H7 (cell line): Measurements from ENCODE around the gene ATXN7L3. TPM values are rescaled to one million over a fixed set of nuclear protein-coding genes. Genes with fewer than 3 reads are reported as not detected.
"Not testable (repeated sequence)": the region's sequence is repeated elsewhere in the genome, so short reads cannot be mapped to it uniquely, and the experiment has no call there.

Experiments
- DNase-seq: peaks from one replicate; pipeline ENCODE4 v3.0.0; 2012
- H3K27me3 ChIP-seq: 2 replicates; pipeline ENCODE4 v1.6.0; 2011; ENCODE audit warnings: mild to moderate bottlenecking, low read length; ENCODE audit not compliant: control insufficient read depth, insufficient read depth
- H3K36me3 ChIP-seq: replicated peaks from 2 replicates; pipeline ENCODE4 v1.5.1; 2011; ENCODE audit warnings: low read length; ENCODE audit not compliant: control insufficient read depth, insufficient read depth
- H3K4me3 ChIP-seq: 2 replicates; pipeline ENCODE4 v1.5.1; 2011; ENCODE audit warnings: low read depth, mild to moderate bottlenecking, control low read depth, low read length, moderate library complexity; ENCODE audit not compliant: insufficient read depth
- total RNA-seq: library from RNA; depleted of rRNA; stranded (reverse); fragments of >200 nt; shearing (Covaris generic); gene quantifications from 2 replicates; pipeline ENCODE4 v1.2.3, GENCODE V29; 2014; rRNA removed

The ATXN7L3 gene
- total RNA-seq, 1 experiment from 2014 or later, result 83.4 TPM

DNA sequence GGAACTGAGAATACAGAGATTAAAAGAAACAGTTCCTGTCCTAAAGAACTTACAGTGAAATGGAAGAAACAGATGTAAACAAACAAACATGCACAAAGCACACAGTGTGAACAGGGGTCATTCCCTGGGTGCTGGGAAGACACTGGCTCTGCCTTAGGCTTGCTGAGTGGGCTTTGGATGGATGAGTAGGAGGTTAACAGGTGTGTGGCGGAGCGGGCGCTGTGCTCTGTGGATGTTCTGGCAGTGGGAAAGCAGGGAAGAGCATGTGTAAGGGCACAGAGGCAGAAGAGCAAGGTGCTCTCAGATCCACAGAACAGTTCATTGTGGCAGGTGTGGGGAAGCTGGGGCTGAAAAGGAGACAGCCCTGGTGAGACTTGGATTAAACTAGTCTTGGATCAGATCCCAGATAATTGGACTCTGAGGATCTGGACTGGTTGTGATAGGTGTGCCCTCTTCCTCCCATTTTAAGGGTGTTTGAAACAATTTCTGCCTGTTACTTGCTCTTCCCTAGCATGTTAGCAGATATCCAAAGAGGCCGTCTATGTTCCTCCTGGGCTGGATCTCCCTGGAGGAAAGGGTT, 49.8 kb downstream of the ATXN7L3 start:
- Histone ChIP-seq H3K4me3 (no peak overlapping the region), H3K36me3 (peaks cover 41% of the 10 kb centered on the region), H3K27me3 (no peaks in the 10 kb centered on the region)
- DNase-seq, result no peak

DNA sequence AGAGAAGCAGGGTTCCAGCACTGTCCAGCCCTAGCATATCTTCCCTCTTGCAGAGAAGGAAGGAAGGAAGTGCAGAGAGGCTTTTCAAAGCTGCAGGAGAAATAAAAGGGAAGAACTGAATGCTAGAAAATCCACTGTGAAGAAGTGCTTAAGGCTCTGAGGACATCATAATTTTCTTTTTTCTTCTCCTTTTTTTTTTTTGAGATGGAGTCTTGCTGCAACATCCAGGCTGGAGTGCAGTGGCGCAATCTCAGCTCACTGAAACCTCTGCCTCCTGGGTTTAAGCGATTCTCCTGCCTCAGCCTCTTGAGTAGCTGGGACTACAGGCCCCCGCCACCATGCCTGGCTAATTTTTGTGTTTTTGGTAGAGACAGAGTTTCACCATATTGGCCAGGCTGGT, 50.6 kb downstream of the ATXN7L3 start:
- H3K36me3 ChIP-seq, result peaks cover 38% of the 10 kb centered on the region
- not testable (repeated sequence) for H3K27me3 ChIP-seq, DNase-seq, H3K4me3 ChIP-seq

DNA sequence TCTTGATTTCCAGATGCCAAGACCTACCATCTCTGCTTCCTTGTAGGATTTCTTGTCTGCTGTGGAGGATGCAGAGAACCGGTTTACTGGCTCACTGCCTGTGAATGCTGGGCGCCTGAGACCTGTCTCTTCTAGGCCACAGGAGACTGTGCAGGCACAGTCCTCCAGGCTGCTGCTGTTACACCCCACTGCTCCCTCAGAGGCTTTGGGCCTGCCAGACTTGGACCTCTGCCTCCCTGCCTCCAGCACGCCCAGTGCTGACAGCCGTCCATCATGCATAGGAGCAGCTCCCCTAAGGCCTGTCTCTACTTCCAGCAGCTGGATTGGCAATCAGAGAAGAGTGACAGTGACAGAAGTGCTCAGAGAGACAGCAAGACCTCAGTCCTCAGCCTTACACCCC, 51.9 kb downstream of the ATXN7L3 start:
- Histone ChIP-seq H3K4me3 (no peak overlapping the region), H3K36me3 (peaks cover 38% of the 10 kb centered on the region), H3K27me3 (no peaks in the 10 kb centered on the region)
- no peak for DNase-seq

- Histone ChIP-seq H3K27me3 (no peaks in the 10 kb centered on the region), H3K4me3 (no peak overlapping the region), H3K36me3 (peaks cover 32% of the 10 kb centered on the region)
- no peak for DNase-seq
Observed at GRCh38 chr17:44146375-44147346, 53.0 kb downstream of the ATXN7L3 start.

DNA sequence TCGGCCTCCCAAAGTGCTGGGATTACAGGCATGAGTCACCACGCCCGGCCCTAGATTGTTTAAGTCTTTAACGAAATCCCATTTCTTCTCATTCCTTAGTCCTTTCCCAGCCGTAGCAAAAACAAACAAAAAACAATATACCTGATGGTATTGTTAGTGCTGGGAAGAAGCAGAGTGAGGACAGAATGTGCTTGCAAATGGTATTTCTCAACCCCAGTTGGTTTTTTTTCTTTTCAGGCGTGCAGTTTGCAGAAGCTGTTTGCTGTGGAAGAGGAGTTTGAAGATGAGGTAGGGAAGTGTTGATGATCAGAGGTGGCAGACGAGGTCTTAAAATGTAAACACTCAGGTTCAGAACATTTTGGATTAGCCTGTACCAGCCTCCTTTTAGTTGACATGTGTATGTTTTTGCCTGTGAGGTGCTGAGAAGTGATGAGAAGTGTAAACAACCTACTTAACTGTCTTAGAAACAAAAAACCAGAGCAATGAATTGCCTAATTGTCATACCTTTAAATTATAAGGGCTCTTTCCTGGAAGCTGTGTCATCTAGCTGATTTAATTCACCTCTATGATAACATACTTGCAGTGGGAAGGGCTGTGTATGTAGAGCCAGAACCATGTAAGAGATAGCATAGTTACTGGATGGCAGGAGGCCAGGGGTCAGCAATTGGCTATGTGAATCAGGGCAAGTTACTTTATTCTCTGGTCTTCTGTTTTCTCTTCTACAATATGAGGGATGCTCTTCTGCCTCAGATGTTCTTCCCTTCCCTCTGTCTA, 54.5 kb downstream of the ATXN7L3 start:
- no peaks in the 10 kb centered on the region for H3K27me3 ChIP-seq
- DNase-seq, result no peak
- peaks cover 31% of the 10 kb centered on the region for H3K36me3 ChIP-seq
- no peak overlapping the region for H3K4me3 ChIP-seq

DNA sequence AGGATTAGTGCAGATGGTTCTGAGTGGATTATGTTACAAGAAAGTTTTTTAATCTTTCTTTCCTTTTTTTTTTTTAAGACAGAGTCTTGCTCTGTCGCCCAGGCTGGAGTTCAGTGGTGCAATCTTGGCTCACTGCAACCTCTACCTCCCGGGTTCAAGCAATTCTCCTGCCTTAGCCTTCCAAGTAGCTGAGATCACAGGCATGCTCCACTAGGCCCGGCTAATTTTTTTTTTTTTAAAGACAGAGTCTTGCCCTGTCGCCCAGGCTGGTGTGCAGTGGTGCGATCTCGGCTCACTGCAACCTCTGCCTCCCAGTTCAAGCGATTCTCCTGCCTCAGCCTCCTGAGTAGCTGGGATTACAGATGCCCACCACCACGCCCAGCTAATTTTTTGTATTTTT, 55.8 kb downstream of the ATXN7L3 start:
- H3K36me3 ChIP-seq, result peaks cover 26% of the 10 kb centered on the region
- not testable (repeated sequence) for H3K27me3 ChIP-seq, DNase-seq, H3K4me3 ChIP-seq

Other genes with a start within 250 kb of the ATXN7L3 start
- gene PYY, start 245.9 kb downstream of the ATXN7L3 start, total RNA-seq, result 0.67 and 1.8 TPM in 2 replicates
- 5.1 and 5.9 TPM in 2 replicates for gene NAGS, start 195.3 kb downstream of the ATXN7L3 start, total RNA-seq
- 31.7 and 48.5 TPM in 2 replicates for gene TMEM101, start 184.9 kb downstream of the ATXN7L3 start, total RNA-seq
- 101 and 109 TPM in 2 replicates for gene LSM12, start 133.2 kb downstream of the ATXN7L3 start, total RNA-seq
- 94.0 and 104 TPM in 2 replicates for gene G6PC3, start 129.1 kb downstream of the ATXN7L3 start, total RNA-seq
- 72.5 and 89.0 TPM in 2 replicates for gene HDAC5, start 76.2 kb downstream of the ATXN7L3 start, total RNA-seq
- 12.9 and 15.7 TPM in 2 replicates for gene HROB, start 58.0 kb downstream of the ATXN7L3 start, total RNA-seq
- 0.17 TPM in 1 of 2 replicates, not detected in the other for gene ASB16, start 29.2 kb downstream of the ATXN7L3 start, total RNA-seq
- 19.1 and 25.7 TPM in 2 replicates for gene TMUB2, start 12.9 kb downstream of the ATXN7L3 start, total RNA-seq
- 63.3 and 66.2 TPM in 2 replicates for gene UBTF, start 19.8 kb upstream of the ATXN7L3 start, total RNA-seq
- gene SLC4A1, start 68.3 kb upstream of the ATXN7L3 start, total RNA-seq, result 0.07 TPM in 2 replicates
- 5.1 and 5.7 TPM in 2 replicates for gene RUNDC3A, start 108.7 kb upstream of the ATXN7L3 start, total RNA-seq
- 281 and 295 TPM in 2 replicates for gene SLC25A39, start 124.9 kb upstream of the ATXN7L3 start, total RNA-seq
- 122 and 161 TPM in 2 replicates for gene GRN, start 145.4 kb upstream of the ATXN7L3 start, total RNA-seq
- 23.7 and 24.1 TPM in 2 replicates for gene FAM171A2, start 164.0 kb upstream of the ATXN7L3 start, total RNA-seq
- gene ITGA2B, start 189.8 kb upstream of the ATXN7L3 start, total RNA-seq, result 6.2 and 11.4 TPM in 2 replicates